GM18858 (cell line): Measurements from ENCODE around the gene MAGED4.
"Not testable (repeated sequence)": the region's sequence is repeated elsewhere in the genome, so short reads cannot be mapped to it uniquely, and the experiment has no call there.

Experiments
- ATAC-seq: cut with Tn5 transposase; IDR thresholded peaks from one replicate; pipeline ENCODE4 v1.9.1; 2021; ENCODE audit not compliant: unreplicated experiment

The MAGED4 gene, protein sequence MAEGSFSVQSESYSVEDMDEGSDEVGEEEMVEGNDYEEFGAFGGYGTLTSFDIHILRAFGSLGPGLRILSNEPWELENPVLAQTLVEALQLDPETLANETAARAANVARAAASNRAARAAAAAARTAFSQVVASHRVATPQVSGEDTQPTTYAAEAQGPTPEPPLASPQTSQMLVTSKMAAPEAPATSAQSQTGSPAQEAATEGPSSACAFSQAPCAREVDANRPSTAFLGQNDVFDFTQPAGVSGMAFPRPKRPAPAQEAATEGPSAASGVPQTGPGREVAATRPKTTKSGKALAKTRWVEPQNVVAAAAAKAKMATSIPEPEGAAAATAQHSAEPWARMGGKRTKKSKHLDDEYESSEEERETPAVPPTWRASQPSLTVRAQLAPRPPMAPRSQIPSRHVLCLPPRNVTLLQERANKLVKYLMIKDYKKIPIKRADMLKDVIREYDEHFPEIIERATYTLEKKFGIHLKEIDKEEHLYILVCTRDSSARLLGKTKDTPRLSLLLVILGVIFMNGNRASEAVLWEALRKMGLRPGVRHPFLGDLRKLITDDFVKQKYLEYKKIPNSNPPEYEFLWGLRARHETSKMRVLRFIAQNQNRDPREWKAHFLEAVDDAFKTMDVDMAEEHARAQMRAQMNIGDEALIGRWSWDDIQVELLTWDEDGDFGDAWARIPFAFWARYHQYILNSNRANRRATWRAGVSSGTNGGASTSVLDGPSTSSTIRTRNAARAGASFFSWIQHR

DNA sequence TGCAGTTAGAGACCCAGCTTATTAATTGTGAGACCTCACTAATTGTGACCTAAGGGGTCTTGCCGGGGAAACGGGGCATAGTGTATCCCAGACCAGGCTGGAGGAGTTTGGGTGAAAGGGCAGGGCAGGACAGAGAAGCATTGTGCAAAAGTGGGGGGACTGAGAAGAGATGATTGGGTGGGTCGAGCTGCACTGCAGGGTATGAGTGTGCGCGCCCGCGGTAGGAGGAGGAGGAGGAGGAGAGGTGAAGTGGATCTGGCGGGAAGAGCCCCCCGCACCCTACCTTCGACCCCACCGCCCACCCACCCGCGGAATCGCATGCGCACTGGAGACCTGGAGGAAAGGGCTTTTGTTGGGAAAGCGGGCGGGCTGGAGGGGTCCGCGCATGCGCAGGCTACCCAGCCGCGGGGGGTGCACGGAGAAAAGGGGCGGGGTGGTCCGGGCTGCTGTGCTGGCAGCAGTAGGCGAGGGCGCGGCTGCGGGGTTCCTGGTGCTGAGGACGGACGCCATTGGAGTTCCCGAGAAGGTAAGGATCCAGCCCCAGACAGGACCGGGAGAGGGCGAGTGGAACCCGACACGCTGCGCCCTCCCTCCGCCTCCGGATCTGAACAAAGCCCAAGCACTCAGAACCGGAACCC, at the start of gene MAGED4:
Gene MAGED4, plus strand, starts transcription at position 449 of the 638 bp plus-strand sequence. CDS start 1,035 bp downstream, outside the sequence.
- not testable (repeated sequence) for ATAC-seq

DNA sequence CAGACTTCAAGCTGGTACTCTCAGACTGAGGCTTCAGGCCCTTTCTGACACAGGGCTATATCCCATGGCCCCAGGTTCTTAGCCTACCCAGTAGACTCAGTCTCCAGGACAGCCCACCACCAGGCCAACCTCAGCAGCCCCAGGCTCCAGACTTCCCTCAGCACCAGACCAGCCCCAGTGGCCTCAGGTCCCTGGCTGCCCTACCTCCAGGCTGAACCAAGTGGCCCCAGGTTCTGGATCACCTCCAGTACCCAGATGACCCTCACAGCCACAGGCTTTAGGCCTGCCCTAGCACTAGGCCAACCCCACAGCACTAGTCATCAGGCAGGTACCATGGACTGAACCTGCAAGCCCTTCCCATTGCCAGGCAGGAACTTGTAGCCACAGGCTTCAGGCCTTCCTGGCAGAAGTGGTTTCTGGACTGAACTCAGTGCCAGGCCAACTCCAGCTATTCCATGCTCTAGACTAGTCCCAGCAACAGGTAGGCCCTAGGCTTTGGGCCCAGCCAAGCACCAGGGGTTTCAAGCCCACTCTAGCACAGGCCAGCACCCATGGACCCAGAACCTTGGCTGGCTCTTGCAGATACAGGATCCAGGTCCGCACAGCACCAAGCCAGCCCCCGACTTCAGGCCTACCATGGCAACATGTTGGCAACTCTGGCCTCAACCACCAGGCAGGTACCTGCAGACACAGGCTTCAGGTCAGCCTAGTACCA, 45.7 kb upstream of the MAGED4 start:
- ATAC-seq, result no peak

DNA sequence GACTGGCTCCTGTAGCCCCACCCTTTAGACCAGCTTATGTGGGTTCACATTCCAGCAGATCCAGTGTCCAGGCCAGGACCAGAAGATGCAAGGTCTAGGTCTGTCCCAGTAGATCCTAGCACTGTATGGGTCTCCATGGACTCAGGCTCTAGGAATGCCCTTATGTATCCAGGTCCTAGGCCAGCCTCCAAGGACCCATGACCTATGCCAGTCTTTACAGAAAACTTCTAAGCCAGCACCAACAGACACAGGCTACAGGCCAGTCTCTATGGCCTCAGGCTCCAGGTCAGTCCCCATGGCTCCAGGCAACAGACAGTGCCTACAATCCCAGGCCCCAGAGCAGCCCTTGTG, 45.2 kb upstream of the MAGED4 start:
- ATAC-seq, result no peak

DNA sequence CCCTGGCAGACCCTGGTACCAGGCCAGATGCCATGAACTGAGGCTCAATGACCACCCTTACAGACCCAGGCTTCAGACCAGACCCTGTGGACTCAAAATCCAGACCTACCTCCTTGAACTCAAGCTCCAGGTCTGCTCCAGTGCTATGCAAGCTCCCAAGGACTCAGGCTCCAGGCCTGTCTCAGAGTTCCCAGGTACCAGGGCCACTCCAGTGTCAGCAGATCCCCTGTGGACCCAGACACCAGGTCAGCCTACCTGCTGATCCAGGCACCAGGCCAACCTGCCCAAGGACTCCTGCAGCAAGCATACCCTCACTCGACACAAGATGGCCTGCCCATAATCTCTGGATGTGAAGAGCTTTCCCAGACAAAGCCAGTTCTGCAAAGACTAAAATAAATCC, 44.7 kb upstream of the MAGED4 start:
- no peak for ATAC-seq

DNA sequence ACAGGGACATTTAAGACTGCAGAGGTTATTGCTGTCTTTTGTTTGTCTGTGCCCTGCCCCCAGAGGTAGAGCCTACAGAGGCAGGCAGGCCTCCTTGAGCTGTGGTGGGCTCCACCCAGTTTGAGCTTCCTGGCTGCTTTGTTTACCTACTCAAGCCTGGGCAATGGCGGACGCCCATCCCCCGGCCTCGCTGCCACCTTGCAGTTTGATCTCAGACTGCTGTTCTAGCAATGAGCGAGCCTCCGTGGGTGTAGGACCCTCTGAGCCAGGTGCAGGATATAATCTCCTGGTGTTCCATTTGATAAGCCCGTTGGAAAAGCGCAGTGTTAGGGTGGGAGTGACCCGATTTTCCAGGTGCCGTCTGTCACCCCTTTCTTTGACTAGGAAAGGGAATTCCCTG, 34.0 kb upstream of the MAGED4 start:
- ATAC-seq, result not testable (repeated sequence)

DNA sequence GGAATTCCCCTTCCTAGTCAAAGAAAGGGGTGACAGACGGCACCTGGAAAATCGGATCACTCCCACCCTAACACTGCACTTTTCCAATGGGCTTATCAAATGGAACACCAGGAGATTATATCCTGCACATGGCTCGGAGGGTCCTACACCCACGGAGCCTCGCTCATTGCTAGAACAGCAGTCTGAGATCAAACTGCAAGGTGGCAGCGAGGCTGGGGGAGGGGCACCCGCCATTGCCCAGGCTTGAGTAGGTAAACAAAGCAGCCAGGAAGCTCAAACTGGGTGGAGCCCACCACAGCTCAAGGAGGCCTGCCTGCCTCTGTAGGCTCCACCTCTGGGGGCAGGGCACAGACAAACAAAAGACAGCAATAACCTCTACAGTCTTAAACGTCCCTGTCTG, 24.5 kb upstream of the MAGED4 start:
- ATAC-seq, result not testable (repeated sequence)

DNA sequence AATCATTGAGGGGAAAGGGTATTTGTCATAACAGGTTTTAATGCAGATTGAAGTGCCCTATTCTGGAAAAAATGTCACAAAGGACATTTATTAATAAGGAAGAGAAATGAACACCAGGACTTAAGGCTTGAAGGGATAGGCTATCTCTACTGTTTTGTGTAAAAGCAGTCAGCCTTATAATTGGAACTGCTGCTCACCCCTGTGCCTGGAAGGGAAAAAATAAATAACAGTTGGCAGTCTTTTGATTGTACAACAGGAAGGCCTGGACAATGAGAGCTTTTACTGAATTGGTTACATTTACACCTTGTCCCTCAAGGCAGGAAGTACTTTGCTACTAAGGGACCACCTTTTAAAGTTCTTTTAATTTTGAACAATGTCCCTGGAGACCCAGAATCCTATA, 17.8 kb upstream of the MAGED4 start:
- no peak for ATAC-seq

DNA sequence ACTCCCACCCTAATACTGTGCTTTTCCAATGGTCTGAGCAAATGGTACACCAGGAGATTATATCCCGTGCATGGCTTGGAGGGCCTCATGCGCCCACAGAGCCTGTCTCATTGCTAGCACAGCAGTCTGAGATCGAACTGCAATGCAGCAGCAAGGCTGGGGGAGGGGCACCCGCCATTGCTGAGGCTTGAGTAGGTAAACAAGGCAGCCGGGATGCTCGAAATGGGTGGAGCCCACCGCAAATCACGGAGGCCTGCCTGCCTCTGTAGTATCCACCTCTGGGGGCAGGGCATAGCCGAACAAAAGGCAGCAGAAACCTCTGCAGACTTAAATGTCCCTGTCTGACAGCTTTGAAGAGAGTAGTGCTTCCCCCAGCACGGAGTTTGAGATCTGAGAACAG, 13.6 kb upstream of the MAGED4 start:
- ATAC-seq, result not testable (repeated sequence)

DNA sequence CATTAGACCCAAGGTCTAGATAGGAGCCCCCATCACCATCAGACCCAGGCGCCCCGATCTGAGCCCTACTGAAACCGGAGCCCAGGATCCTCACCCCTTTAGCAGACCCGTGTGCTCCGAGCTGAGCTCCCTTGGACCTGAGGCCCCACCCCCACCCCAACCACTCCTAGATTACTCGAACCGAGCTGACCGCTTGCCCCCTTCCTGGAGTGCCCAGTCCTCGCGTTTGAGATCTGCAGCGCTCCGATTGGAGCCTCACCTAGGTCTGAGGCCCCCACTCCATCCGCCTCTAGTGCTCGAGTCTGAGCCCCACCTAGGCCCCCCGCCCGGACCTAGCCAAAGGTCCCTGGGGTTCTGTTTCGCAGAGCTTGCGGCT, 378 bp downstream of the MAGED4 start:
- not testable (repeated sequence) for ATAC-seq

DNA sequence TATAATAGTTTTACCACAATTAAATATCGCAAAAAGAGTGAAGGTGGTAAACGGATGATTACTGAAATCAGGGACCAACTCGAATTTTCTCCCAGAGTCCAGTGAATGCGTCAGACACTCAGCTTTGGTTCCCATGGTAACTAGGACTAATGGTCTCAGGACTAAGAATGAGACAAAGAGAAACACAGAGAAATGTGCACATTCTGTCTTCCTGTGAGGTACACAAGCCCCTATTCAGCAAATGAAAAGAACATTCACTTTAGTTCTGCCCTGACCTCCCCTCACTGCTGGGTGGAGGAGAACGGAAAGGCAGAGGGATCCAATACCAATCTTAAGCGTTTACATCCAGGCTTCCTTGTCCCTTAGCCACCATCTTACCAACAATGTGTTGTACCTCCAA, 26.7 kb downstream of the MAGED4 start:
- not testable (repeated sequence) for ATAC-seq

DNA sequence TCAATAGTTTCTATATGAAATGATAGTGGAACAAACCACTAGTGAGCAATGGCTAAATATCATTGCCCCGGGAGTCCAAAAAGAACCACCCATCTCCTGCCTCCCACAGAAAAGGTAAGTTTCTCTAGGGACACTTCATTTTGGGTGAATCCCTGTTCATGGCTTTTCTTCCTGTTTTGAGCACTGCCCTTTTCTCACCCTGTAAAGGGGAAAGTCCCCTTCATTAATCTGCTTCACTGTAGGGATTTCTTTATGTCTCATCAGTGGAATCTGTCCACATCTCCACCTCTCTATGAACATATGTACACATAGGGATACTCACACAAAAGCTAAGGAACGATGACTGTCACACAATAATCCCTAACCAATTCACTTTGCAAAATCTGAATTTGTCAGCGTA, 28.6 kb downstream of the MAGED4 start:
- no peak for ATAC-seq

DNA sequence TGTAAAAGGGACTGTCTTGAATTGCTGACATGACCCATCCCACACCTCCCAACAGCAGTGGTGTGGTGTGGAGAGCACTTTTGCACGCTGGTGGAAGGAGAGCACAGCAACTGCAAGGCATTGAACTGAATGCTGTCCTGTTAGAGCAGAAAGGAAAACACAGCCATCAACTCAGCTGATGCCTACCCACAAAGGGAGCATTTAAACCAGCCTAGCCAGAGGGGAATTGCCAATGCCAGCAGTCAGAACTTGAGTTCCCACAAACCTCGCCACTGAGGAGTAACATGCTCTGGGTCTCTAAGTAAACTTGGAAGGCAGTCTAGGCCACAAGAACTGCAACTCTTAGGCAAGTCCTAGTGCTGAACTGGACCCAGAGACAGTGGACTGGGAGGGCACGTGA, 31.9 kb downstream of the MAGED4 start:
- no peak for ATAC-seq

DNA sequence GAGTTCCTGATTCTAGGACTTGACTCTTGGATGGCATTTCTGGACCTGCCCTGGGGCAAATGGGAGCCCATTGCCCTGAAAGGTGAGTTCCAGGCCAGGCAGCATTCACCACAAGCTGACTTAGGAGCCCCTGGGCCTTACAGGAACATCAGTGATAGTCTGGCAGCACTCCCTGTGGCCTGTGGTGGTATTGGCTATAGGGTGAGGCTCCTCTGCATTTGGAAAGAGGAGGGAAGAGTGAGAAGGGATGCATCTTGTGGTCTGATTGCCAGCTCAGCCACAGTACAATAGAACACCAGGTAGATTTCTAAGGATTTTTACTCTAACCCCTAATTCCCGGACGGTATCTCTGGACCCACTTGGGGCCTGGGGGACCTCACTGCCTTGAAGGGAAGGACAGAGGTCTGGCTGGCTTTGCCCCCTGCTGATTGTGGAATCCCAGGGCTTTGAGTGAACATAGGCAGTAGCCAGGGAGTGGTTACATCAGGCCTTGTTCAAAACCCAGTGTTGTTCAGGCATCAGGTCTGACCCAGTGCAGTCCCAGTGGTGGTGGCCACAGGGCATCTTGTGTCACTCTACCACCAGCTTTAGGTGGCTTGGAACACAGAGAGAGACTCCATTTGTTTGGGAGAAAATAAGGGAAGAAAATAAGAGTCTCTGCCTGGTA, 32.9 kb downstream of the MAGED4 start:
- no peak for ATAC-seq

DNA sequence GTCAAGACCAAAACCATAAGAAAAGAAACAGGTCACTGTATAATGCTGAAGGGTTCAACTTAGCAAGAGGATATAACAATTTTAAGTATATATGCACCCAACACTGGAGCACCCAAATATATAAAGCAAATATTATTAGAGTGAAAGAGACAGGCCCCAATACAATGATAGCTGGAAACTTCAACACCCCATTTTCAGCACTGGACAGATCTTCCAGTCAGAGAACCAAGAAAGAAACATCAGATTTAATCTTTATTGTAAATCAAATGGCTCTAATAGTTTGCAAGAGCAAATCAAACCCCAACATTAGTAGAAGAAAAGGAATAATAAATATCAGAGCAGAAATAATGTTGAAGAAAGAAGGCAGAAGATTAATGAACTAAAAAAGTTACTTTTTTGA, 36.2 kb downstream of the MAGED4 start:
- no peak for ATAC-seq
